ENCODE data around the gene CLDN22.

The CLDN22 gene

DNA sequence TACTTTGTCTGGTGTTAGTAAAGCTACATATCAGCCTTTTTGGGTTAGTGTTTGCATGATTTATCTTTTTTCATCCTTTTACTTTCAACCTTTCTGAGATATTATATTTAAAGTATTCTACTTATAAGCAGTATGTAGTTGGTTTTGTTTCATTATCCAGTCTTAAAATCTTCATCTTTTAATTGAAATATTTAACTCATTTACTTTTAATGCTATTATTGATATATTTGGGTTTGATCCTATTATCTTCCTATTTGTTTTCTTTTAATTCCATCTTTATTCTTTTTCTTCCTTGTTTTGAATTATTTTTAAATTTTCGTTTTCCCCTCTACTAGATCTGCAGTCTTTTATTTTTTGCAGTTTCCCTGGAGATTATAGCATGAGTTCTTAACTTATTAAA lies 44.0 kb downstream of the CLDN22 start:
- H3K9me2 ChIP-seq (replicated peaks; ENCODE audit: insufficient read depth, low read length): no peaks in the 10 kb centered on the region
- H3K9me3 ChIP-seq (replicated peaks; ENCODE audit: insufficient read depth, low read length): no peaks in the 10 kb centered on the region
- H3K4me3 ChIP-seq (ENCODE audit: low read length): no peak overlapping the region
- H2AFZ ChIP-seq (ENCODE audit: low read length): no peak overlapping the region
- no peak for DNase-seq
- H3K36me3 ChIP-seq (replicated peaks; ENCODE audit: insufficient read depth, low read length): no peaks in the 10 kb centered on the region
- no peak for TF ChIP-seq EZH2phosphoT487 (IDR thresholded peaks at IDR 0.05; ENCODE audit: low read length)
- TF ChIP-seq, protein P1, sequence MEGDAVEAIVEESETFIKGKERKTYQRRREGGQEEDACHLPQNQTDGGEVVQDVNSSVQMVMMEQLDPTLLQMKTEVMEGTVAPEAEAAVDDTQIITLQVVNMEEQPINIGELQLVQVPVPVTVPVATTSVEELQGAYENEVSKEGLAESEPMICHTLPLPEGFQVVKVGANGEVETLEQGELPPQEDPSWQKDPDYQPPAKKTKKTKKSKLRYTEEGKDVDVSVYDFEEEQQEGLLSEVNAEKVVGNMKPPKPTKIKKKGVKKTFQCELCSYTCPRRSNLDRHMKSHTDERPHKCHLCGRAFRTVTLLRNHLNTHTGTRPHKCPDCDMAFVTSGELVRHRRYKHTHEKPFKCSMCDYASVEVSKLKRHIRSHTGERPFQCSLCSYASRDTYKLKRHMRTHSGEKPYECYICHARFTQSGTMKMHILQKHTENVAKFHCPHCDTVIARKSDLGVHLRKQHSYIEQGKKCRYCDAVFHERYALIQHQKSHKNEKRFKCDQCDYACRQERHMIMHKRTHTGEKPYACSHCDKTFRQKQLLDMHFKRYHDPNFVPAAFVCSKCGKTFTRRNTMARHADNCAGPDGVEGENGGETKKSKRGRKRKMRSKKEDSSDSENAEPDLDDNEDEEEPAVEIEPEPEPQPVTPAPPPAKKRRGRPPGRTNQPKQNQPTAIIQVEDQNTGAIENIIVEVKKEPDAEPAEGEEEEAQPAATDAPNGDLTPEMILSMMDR (IDR thresholded peaks at IDR 0.05; ENCODE audit: low read length): no peak
- no peaks in the 10 kb centered on the region for H3F3A ChIP-seq (ENCODE audit: insufficient read depth, low read length)
- no peak overlapping the region for H3K4me2 ChIP-seq (ENCODE audit: low read depth, low read length)
- no peak overlapping the region for H3K9ac ChIP-seq (ENCODE audit: low read length)
- no peaks in the 10 kb centered on the region for H3K79me2 ChIP-seq (ENCODE audit: low read length)
- H3K4me1 ChIP-seq (ENCODE audit: low read length): no peaks in the 10 kb centered on the region
- H4K20me1 ChIP-seq (ENCODE audit: insufficient read depth, low read length): no peaks in the 10 kb centered on the region
- no peaks in the 10 kb centered on the region for H3K27me3 ChIP-seq (replicated peaks; ENCODE audit: insufficient read depth, low read length)
- H3K27ac ChIP-seq (ENCODE audit: low read length): no peak overlapping the region

DNA sequence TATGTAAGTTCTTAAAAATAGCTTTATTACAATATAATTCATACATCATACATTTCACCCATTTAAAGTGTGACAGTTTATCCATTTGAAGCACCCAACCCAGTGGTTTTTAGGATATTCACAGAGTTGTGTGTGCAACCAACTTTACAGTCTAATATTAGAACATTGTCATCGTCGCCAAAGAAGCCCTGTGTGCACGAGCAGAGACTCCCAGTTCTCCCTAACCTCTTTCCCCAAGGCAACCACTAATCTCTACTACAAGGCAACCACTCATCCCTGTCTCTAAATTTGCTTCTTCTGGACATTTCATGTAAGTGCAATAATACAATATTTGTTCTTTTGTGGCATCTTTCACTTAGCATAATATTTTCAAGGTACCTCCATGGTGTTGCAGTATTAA lies 47.7 kb downstream of the CLDN22 start:
- no peak overlapping the region for H2AFZ ChIP-seq (ENCODE audit: low read length)
- no peak for DNase-seq
- H3K4me2 ChIP-seq (ENCODE audit: low read depth, low read length): no peak overlapping the region
- no peaks in the 10 kb centered on the region for H3F3A ChIP-seq (ENCODE audit: insufficient read depth, low read length)
- H3K9me3 ChIP-seq (replicated peaks; ENCODE audit: insufficient read depth, low read length): no peaks in the 10 kb centered on the region
- TF ChIP-seq EZH2 (optimal IDR thresholded peaks at IDR 0.05; ENCODE audit: low read depth, low read length) (no peak), EZH2phosphoT487 (IDR thresholded peaks at IDR 0.05; ENCODE audit: low read length) (no peak)
- TF ChIP-seq, protein P1 (IDR thresholded peaks at IDR 0.05; ENCODE audit: low read length): no peak
- H3K27me3 ChIP-seq (replicated peaks; ENCODE audit: insufficient read depth, low read length): no peaks in the 10 kb centered on the region
- H3K27ac ChIP-seq (ENCODE audit: low read length): no peak overlapping the region
- no peaks in the 10 kb centered on the region for H3K36me3 ChIP-seq (replicated peaks; ENCODE audit: insufficient read depth, low read length)
- H4K20me1 ChIP-seq (ENCODE audit: insufficient read depth, low read length): no peaks in the 10 kb centered on the region
- H3K9me2 ChIP-seq (replicated peaks; ENCODE audit: insufficient read depth, low read length): no peaks in the 10 kb centered on the region
- no peak overlapping the region for H3K4me3 ChIP-seq (ENCODE audit: low read length)
- no peaks in the 10 kb centered on the region for H3K4me1 ChIP-seq (ENCODE audit: low read length)
- no peak overlapping the region for H3K9ac ChIP-seq (ENCODE audit: low read length)
- no peaks in the 10 kb centered on the region for H3K79me2 ChIP-seq (ENCODE audit: low read length)

DNA sequence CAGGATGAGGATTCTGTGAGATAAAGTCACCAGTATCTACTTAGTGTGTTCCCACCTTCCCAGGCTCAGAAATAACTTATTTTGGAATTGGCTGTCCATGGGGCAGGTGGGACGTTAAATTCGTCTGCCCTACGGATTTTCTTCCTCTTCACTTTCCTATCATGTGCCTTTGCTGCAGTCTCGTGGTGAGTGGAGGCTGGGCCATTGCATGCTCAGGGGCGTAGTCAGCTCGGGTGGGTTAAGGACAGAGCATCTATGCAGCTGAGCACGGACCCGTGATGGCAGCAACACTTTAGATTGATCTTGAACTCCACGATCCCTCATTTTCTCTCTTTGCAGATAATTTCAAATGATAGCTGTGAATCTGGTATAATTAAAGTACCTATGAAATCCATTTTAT lies 51.5 kb downstream of the CLDN22 start:
- no peaks in the 10 kb centered on the region for H4K20me1 ChIP-seq (ENCODE audit: insufficient read depth, low read length)
- H3K27ac ChIP-seq (ENCODE audit: low read length): no peak overlapping the region
- H3K36me3 ChIP-seq (replicated peaks; ENCODE audit: insufficient read depth, low read length): no peaks in the 10 kb centered on the region
- no peaks in the 10 kb centered on the region for H3F3A ChIP-seq (ENCODE audit: insufficient read depth, low read length)
- H3K4me2 ChIP-seq (ENCODE audit: low read depth, low read length): no peak overlapping the region
- H3K4me1 ChIP-seq (ENCODE audit: low read length): no peaks in the 10 kb centered on the region
- DNase-seq: no peak
- TF ChIP-seq EZH2 (optimal IDR thresholded peaks at IDR 0.05; ENCODE audit: low read depth, low read length) (no peak), EZH2phosphoT487 (IDR thresholded peaks at IDR 0.05; ENCODE audit: low read length) (no peak)
- TF ChIP-seq, protein P1 (IDR thresholded peaks at IDR 0.05; ENCODE audit: low read length): no peak
- H3K79me2 ChIP-seq (ENCODE audit: low read length): no peaks in the 10 kb centered on the region
- no peak overlapping the region for H3K4me3 ChIP-seq (ENCODE audit: low read length)
- H2AFZ ChIP-seq (ENCODE audit: low read length): no peak overlapping the region
- no peak overlapping the region for H3K9ac ChIP-seq (ENCODE audit: low read length)
- H3K9me2 ChIP-seq (replicated peaks; ENCODE audit: insufficient read depth, low read length): no peaks in the 10 kb centered on the region
- H3K9me3 ChIP-seq (replicated peaks; ENCODE audit: insufficient read depth, low read length): no peaks in the 10 kb centered on the region
- no peaks in the 10 kb centered on the region for H3K27me3 ChIP-seq (replicated peaks; ENCODE audit: insufficient read depth, low read length)
